Mesenchymal stem cell (in vitro differentiated cells and primary cell): ENCODE data around the gene OR51I1.

ENCODE experiments used
- DNase-seq: peaks from one replicate; pipeline ENCODE4 v3.0.0-alpha.2; 2013
- H2AFZ ChIP-seq: one replicate; pipeline ENCODE4 v1.6.1; 2013; ENCODE audit warnings: low read depth, mild to moderate bottlenecking, control low read depth, inconsistent platforms, low read length, moderate library complexity
- H2AK5ac ChIP-seq: 2 replicates; pipeline ENCODE4 v1.6.1; 2013; ENCODE audit warnings: low read length, moderate library complexity, mild to moderate bottlenecking, inconsistent platforms; ENCODE audit not compliant: severe bottlenecking
- H2BK120ac ChIP-seq: one replicate; pipeline ENCODE4 v1.6.1; 2013; ENCODE audit warnings: low read depth, mild to moderate bottlenecking, inconsistent platforms, low read length, moderate library complexity
- H2BK12ac ChIP-seq, 2 experiments: one replicate each; pipeline ENCODE4 v1.6.1; 2013; ENCODE audit warnings: inconsistent platforms in 2 of 2, low read length in 2 of 2, mild to moderate bottlenecking in 2 of 2, moderate library complexity in 2 of 2, control low read depth in 1 of 2
- H2BK15ac ChIP-seq: one replicate; pipeline ENCODE4 v1.6.1; 2013; ENCODE audit warnings: mild to moderate bottlenecking, low read depth, inconsistent platforms; ENCODE audit not compliant: poor library complexity, severe bottlenecking
- H2BK5ac ChIP-seq: 2 replicates; pipeline ENCODE4 v1.6.1; 2013; ENCODE audit warnings: low read depth, mild to moderate bottlenecking, low read length, control low read depth, inconsistent platforms; ENCODE audit not compliant: poor library complexity, severe bottlenecking
- H3K14ac ChIP-seq, 2 experiments: one replicate each; pipeline ENCODE4 v1.6.1; 2013; ENCODE audit warnings: inconsistent platforms in 2 of 2, low read length in 2 of 2, control low read depth in 1 of 2, mild to moderate bottlenecking in 1 of 2, moderate library complexity in 1 of 2
- H3K18ac ChIP-seq, 2 experiments: one replicate each; pipeline ENCODE4 v1.6.1; 2013; ENCODE audit warnings: inconsistent platforms in 2 of 2, low read length in 2 of 2, control low read depth in 1 of 2, low read depth in 1 of 2, mild to moderate bottlenecking in 1 of 2
- H3K23ac ChIP-seq, 2 experiments: one replicate each; pipeline ENCODE4 v1.6.1; 2013; ENCODE audit warnings: inconsistent platforms in 2 of 2, low read length in 2 of 2, mild to moderate bottlenecking in 2 of 2, moderate library complexity in 2 of 2, control low read depth in 1 of 2
- H3K27ac ChIP-seq: 2 replicates; pipeline ENCODE4 v1.5.1; 2013; ENCODE audit warnings: mild to moderate bottlenecking, moderate library complexity, low read length, control low read depth, inconsistent platforms; ENCODE audit not compliant: poor library complexity, severe bottlenecking
- H3K27me3 ChIP-seq, 2 experiments: 2 replicates each; pipeline versions ENCODE4 v1.6.1 to v1.7.0; 2013; ENCODE audit warnings: low read length in 2 of 2, mild to moderate bottlenecking in 2 of 2, moderate library complexity in 2 of 2, control low read depth in 1 of 2, inconsistent platforms in 1 of 2; ENCODE audit not compliant: control insufficient read depth in 1 of 2, insufficient read depth in 1 of 2
- H3K36me3 ChIP-seq, 2 experiments: 2 replicates each; pipeline versions ENCODE4 v1.6.1 to v1.7.0; 2013; ENCODE audit warnings: low read length in 2 of 2, control low read depth in 1 of 2, inconsistent platforms in 1 of 2, low read depth in 1 of 2, mild to moderate bottlenecking in 1 of 2; ENCODE audit not compliant: insufficient read depth in 2 of 2, control insufficient read depth in 1 of 2
- H3K4ac ChIP-seq, 2 experiments: one replicate each; pipeline ENCODE4 v1.6.1; 2013; ENCODE audit warnings: inconsistent platforms in 2 of 2, low read length in 2 of 2, mild to moderate bottlenecking in 2 of 2, moderate library complexity in 2 of 2, control low read depth in 1 of 2, low read depth in 1 of 2
- H3K4me1 ChIP-seq: 2 replicates; pipeline ENCODE4 v1.6.1; 2013; ENCODE audit warnings: low read depth, low read length, control low read depth; ENCODE audit not compliant: control insufficient read depth, insufficient read depth
- H3K4me2 ChIP-seq: 2 replicates; pipeline ENCODE4 v1.6.1; 2013; ENCODE audit warnings: low read length, mild to moderate bottlenecking, inconsistent platforms; ENCODE audit not compliant: poor library complexity, severe bottlenecking
- H3K4me3 ChIP-seq, 2 experiments: 2 replicates each; pipeline versions ENCODE4 v1.5.1 to v1.7.0; 2013; ENCODE audit warnings: low read length in 2 of 2, mild to moderate bottlenecking in 2 of 2, control low read depth in 1 of 2, low read depth in 1 of 2; ENCODE audit not compliant: insufficient read depth in 1 of 2
- H3K79me1 ChIP-seq: replicated peaks from 2 replicates; pipeline ENCODE4 v1.6.1; 2013; ENCODE audit warnings: mild to moderate bottlenecking, control low read depth, low read length, inconsistent platforms; ENCODE audit not compliant: poor library complexity, severe bottlenecking
- H3K9ac ChIP-seq: 2 replicates; pipeline ENCODE4 v1.7.0; 2013; ENCODE audit warnings: mild to moderate bottlenecking, low read length, moderate library complexity
- H3K9me3 ChIP-seq: 2 replicates; pipeline ENCODE4 v1.7.0; 2013; ENCODE audit warnings: mild to moderate bottlenecking, low read length; ENCODE audit not compliant: control insufficient read depth
- H4K8ac ChIP-seq: one replicate; pipeline ENCODE4 v1.6.1; 2013; ENCODE audit warnings: inconsistent platforms, mild to moderate bottlenecking, low read length, moderate library complexity
- H4K91ac ChIP-seq: one replicate; pipeline ENCODE4 v1.6.1; 2013; ENCODE audit warnings: mild to moderate bottlenecking, low read length, inconsistent platforms
- WGBS: methylation state at CpG from one replicate; pipeline ENCODE4 v1.1.7; 2013; ENCODE audit warnings: mixed read lengths; 5-methylcytosine and 5-hydroxymethylcytosine counted together

OR51I1 gene

DNA sequence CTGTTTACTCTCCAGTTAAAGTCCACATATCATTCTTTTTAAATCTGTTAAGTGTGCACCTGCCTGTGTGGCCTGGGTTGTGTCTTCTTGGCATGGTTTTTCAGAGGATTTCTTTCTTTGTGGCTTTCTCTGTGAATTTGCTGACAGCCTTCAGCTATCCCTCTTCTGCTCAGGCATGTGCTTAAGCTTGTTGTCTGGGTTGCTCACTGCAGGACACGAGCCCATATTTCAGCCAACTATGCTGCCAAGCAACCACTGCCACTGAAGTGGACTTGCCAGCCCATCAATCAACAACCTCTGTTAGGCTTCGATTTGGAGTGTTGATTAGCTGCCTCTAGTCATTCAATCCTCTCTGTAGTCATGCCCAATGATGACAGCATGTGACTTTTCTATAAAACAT, 26.2 kb upstream of the OR51I1 start:
- Histone ChIP-seq H2AFZ (no peak overlapping the region), H3K27ac (no peak overlapping the region), H4K8ac (no peak overlapping the region), H3K14ac (no peak overlapping the region), H2AK5ac (no peak overlapping the region), H3K79me1 (no peaks in the 10 kb centered on the region), H3K27me3 (peaks cover 4 to 7% of the 10 kb centered on the region in 2 experiments), H2BK15ac (no peak overlapping the region), H2BK5ac (no peak overlapping the region), H3K4me3 (no peak overlapping the region), H3K4me1 (no peaks in the 10 kb centered on the region), H3K18ac (no peak overlapping the region), H3K23ac (no peak overlapping the region), H3K4me2 (no peak overlapping the region), H2BK120ac (no peak overlapping the region), H3K36me3 (no peaks in the 10 kb centered on the region), H3K9ac (no peak overlapping the region), H2BK12ac (no peak overlapping the region), H4K91ac (no peak overlapping the region), H3K9me3 (no peaks in the 10 kb centered on the region), H3K4ac (no peak overlapping the region)
- 59% methylated on average over 1 of the region's 2 CpGs for WGBS
- DNase-seq, result no peak

DNA sequence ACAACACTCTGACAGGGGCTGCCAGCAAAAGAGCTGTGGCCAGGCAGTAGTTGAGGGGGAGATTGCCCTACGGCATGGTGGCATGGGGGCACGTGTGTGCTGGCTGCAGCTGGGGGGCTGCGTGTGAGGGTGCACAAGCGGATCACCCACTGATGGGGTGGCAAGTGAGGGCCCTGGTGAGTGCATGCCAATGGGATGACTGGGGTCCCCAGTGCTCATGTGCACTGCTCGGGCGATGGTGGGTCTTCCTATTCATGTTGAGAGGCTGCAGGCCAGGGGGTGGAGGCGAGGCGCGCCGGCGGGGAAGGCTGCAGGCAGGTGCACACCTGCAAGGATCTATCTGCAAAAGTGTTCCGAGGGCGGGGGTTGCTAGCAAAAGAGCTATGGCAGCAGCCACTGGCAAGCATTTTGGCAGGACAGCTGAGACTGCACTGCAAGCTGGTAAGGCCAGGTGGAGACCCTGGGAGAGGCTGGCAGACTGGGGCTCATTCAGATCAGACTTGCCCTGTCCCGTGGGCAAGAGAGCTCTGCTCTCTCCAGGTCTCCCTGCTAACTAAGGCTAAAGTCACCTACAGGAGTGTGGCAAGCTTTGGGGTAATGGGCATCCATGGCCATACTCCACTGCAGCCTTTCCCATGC, 19.8 kb upstream of the OR51I1 start:
- no peak for DNase-seq
- WGBS, result 85% methylated on average over 14 of the region's 14 CpGs
- no peaks in the 10 kb centered on the region for H3K79me1 ChIP-seq
- no peak overlapping the region for H3K9ac ChIP-seq
- no peak overlapping the region for H2BK120ac ChIP-seq
- H3K4me1 ChIP-seq, result no peaks in the 10 kb centered on the region
- no peak overlapping the region for H4K91ac ChIP-seq
- no peak overlapping the region for H2AFZ ChIP-seq
- H3K23ac ChIP-seq, result no peak overlapping the region
- H3K27ac ChIP-seq, result no peak overlapping the region
- H2BK12ac ChIP-seq, result no peak overlapping the region
- H2BK5ac ChIP-seq, result no peak overlapping the region
- peak overlapping the region in 1 of 2 experiments; percentile 3 for H3K4me3 ChIP-seq
- no peak overlapping the region for H4K8ac ChIP-seq
- H3K14ac ChIP-seq, result peak overlapping the region in 1 of 2 experiments; percentile 13
- no peaks in the 10 kb centered on the region for H3K27me3 ChIP-seq
- no peak overlapping the region for H2BK15ac ChIP-seq
- no peak overlapping the region for H3K4ac ChIP-seq
- H3K9me3 ChIP-seq, result no peaks in the 10 kb centered on the region
- no peak overlapping the region for H3K4me2 ChIP-seq
- no peak overlapping the region for H2AK5ac ChIP-seq
- no peak overlapping the region for H3K18ac ChIP-seq
- H3K36me3 ChIP-seq, result no peaks in the 10 kb centered on the region

DNA sequence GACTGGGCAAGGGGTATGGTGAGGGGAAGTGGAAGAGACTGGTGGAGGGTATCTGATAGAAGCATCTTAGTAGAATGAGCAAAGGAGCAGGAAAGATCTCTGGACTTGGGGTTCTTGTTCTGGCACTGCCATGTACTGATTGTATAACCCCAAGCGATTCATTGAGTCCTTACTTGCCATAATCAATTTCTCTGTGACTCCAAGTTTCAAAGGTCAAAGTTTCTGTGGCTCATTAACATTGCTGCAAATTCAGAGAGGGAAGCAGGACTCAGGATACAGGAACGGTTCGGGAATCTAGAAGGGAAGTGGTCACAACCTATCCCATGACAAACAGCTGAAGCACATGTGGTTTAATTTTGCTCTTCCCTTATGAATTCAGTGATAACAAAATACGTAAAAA, 8.1 kb upstream of the OR51I1 start:
- Histone ChIP-seq H4K8ac (no peak overlapping the region), H3K27me3 (peaks cover 0 to 3% of the 10 kb centered on the region in 2 experiments), H3K9ac (no peak overlapping the region), H3K36me3 (no peaks in the 10 kb centered on the region), H2BK15ac (no peak overlapping the region), H3K18ac (no peak overlapping the region), H2AFZ (no peak overlapping the region), H2AK5ac (no peak overlapping the region), H3K14ac (no peak overlapping the region), H2BK120ac (no peak overlapping the region), H3K4ac (no peak overlapping the region), H2BK5ac (no peak overlapping the region), H3K4me3 (no peak overlapping the region), H3K79me1 (no peaks in the 10 kb centered on the region), H3K4me1 (no peaks in the 10 kb centered on the region), H3K4me2 (no peak overlapping the region), H3K9me3 (no peaks in the 10 kb centered on the region), H3K27ac (no peak overlapping the region), H4K91ac (no peak overlapping the region), H3K23ac (no peak overlapping the region), H2BK12ac (no peak overlapping the region)
- 73% methylated on average over 3 of the region's 4 CpGs for WGBS
- no peak for DNase-seq

DNA sequence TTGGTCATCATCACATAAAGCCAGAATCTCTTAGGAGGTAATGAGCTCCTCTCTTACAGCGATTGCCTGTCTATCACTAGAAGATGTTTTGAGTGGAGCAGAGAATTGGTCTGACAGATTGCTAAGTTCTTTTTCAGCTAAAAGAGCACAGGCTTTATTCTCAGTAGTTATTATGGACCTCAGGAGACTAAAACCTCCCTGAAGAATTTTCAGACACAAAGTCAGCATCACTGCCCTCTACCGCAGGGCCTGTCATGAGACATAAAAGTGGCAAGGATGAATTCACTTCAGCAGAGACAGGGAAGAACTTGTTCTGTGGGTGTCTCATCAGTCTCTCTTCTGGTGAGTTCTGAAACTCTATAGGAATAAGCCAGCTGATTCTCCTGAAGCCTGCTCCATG, 7.7 kb upstream of the OR51I1 start, which contains the start of gene OR51I2:
Gene OR51I2, plus strand, starts transcription at position 301 of the 400 bp plus-strand sequence. CDS start 4,166 bp downstream, outside the sequence.
- Histone ChIP-seq H2AFZ (no peak within 1 kb of the TSS), H4K8ac (no peak within 1 kb of the TSS), H2BK15ac (no peak within 1 kb of the TSS), H3K4me2 (no peak within 1 kb of the TSS), H3K4me3 (no peak within 1 kb of the TSS), H2AK5ac (no peak within 1 kb of the TSS), H2BK120ac (no peak within 1 kb of the TSS), H3K79me1 (no peaks in the 10 kb centered on the region), H2BK5ac (no peak within 1 kb of the TSS), H3K36me3 (no peaks in the 10 kb centered on the region), H2BK12ac (no peak within 1 kb of the TSS), H3K14ac (no peak within 1 kb of the TSS), H3K27me3 (peaks cover 0 to 3% of the 10 kb centered on the region in 2 experiments), H3K27ac (no peak within 1 kb of the TSS), H3K23ac (no peak within 1 kb of the TSS), H4K91ac (no peak within 1 kb of the TSS), H3K4me1 (no peaks in the 10 kb centered on the region), H3K18ac (no peak within 1 kb of the TSS), H3K4ac (no peak within 1 kb of the TSS), H3K9me3 (no peaks in the 10 kb centered on the region), H3K9ac (no peak within 1 kb of the TSS)
- no peak for DNase-seq
- WGBS, result 85% methylated on average over 2 of the region's 2 CpGs
